Measurements from ENCODE around the gene ANKRD28. TPM values are rescaled to one million over a fixed set of nuclear protein-coding genes. Genes with fewer than 3 reads are reported as not detected.

The ANKRD28 gene
- total and polyA plus RNA-seq, 2 of the 13 experiments (the other 11 are each of a cell fraction or from before 2014, with no cell fraction given): 21.0 to 28.9 TPM

DNA sequence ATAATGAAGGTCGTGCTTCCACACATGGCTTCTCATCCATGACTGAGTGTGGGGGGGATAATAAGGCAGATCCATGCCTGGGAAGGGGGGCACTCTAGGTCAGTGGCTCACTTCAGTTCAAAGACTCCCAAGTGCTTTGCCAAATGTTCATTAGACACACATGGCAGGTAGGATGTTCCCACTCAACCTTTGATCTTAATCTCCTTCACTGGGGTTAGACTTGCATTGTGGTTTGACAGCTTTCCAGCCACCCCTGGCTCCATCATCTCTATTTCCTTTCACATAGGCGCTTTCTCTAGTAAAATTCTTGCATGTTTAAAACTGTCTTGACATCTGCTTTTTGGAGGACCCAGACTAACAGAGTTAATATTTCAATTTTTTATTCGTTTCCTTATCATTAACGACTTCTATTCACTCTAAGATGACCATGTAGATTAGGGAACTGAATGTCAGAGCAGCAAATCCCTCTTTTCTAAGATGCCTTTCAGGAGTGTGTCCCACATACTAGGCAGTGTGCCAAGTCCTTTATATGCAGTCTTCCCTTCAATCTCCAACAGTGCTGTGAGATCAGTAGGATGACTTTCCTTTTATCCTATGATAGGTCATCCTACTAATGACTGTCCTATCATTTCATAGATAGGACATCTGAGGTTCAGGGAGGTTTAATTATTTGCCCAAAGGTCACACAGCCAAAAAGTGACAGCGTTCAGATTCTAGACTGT lies 138.4 kb downstream of the ANKRD28 start:
- Histone ChIP-seq H4K20me1 (ENCODE audit: insufficient read depth, low read length) (no peaks in the 10 kb centered on the region), H3K36me3 (replicated peaks in 1 of 2; ENCODE audit: control insufficient read depth in 1 of 2, insufficient read depth in 2 of 2, low read length in 2 of 2) (no peaks in the 10 kb centered on the region), H3K4me2 (ENCODE audit: low read depth, low read length) (no peak overlapping the region), H3K27me3 (ENCODE audit: control insufficient read depth in 1 of 2, insufficient read depth in 2 of 2, low read length in 2 of 2) (no peaks in the 10 kb centered on the region), H3K9me3 (ENCODE audit: low read length) (peaks cover 12% of the 10 kb centered on the region), H3K4me1 (ENCODE audit: insufficient read depth, low read length) (no peaks in the 10 kb centered on the region), H3K9ac (ENCODE audit: insufficient read depth, low read depth, low read length) (no peak overlapping the region), H3K4me3 (replicated peaks in 1 of 3; ENCODE audit: insufficient read depth in 1 of 3, low read depth in 2 of 3, low read length in 3 of 3) (no peak overlapping the region), H3K27ac (ENCODE audit: extremely low read length, insufficient read depth, low read length) (no peak overlapping the region), H3K79me2 (ENCODE audit: insufficient read depth, low read length) (no peaks in the 10 kb centered on the region), H2AFZ (ENCODE audit: low read length) (no peak overlapping the region)
- intact Hi-C loops (cut with micrococcal nuclease; ENCODE audit: unreplicated experiment) (no loop called here), in situ Hi-C loops (cut with HindIII; ENCODE audit: extremely low pct_ligation_motif_present, low pct_unique_long_range_greater_than_20kb) (no loop called here)
- 41% methylated on average over 5 of the region's 5 CpGs for WGBS (ENCODE audit: low lambda C conversion rate)
- CTCF ChIA-PET (ENCODE audit: low intra/inter-chr PET ratio, low total read pairs): no interaction called here
- TF ChIP-seq, protein P1, sequence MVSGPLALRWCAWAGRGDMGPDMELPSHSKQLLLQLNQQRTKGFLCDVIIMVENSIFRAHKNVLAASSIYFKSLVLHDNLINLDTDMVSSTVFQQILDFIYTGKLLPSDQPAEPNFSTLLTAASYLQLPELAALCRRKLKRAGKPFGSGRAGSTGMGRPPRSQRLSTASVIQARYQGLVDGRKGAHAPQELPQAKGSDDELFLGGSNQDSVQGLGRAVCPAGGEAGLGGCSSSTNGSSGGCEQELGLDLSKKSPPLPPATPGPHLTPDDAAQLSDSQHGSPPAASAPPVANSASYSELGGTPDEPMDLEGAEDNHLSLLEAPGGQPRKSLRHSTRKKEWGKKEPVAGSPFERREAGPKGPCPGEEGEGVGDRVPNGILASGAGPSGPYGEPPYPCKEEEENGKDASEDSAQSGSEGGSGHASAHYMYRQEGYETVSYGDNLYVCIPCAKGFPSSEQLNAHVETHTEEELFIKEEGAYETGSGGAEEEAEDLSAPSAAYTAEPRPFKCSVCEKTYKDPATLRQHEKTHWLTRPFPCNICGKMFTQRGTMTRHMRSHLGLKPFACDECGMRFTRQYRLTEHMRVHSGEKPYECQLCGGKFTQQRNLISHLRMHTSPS (CRISPR knock-in tag; IDR thresholded peaks at IDR 0.05; ENCODE audit: low read depth): no peak
- TF ChIP-seq ZNF614 (CRISPR knock-in tag; IDR thresholded peaks at IDR 0.05; ENCODE audit: borderline replicate concordance) (peak; percentile 87; the same call in 1 of the 2 replicates), ZNF333 (CRISPR knock-in tag; IDR thresholded peaks at IDR 0.05; ENCODE audit: borderline replicate concordance) (no peak)
- TF ChIP-seq, protein P2, sequence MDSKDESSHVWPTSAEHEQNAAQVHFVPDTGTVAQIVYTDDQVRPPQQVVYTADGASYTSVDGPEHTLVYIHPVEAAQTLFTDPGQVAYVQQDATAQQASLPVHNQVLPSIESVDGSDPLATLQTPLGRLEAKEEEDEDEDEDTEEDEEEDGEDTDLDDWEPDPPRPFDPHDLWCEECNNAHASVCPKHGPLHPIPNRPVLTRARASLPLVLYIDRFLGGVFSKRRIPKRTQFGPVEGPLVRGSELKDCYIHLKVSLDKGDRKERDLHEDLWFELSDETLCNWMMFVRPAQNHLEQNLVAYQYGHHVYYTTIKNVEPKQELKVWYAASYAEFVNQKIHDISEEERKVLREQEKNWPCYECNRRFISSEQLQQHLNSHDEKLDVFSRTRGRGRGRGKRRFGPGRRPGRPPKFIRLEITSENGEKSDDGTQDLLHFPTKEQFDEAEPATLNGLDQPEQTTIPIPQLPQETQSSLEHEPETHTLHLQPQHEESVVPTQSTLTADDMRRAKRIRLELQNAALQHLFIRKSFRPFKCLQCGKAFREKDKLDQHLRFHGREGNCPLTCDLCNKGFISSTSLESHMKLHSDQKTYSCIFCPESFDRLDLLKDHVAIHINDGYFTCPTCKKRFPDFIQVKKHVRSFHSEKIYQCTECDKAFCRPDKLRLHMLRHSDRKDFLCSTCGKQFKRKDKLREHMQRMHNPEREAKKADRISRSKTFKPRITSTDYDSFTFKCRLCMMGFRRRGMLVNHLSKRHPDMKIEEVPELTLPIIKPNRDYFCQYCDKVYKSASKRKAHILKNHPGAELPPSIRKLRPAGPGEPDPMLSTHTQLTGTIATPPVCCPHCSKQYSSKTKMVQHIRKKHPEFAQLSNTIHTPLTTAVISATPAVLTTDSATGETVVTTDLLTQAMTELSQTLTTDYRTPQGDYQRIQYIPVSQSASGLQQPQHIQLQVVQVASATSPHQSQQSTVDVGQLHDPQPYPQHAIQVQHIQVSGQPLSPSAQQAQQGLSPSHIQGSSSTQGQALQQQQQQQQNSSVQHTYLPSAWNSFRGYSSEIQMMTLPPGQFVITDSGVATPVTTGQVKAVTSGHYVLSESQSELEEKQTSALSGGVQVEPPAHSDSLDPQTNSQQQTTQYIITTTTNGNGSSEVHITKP (CRISPR knock-in tag; IDR thresholded peaks at IDR 0.05; ENCODE audit: low read depth): no peak
- TF ChIP-seq, protein P3, sequence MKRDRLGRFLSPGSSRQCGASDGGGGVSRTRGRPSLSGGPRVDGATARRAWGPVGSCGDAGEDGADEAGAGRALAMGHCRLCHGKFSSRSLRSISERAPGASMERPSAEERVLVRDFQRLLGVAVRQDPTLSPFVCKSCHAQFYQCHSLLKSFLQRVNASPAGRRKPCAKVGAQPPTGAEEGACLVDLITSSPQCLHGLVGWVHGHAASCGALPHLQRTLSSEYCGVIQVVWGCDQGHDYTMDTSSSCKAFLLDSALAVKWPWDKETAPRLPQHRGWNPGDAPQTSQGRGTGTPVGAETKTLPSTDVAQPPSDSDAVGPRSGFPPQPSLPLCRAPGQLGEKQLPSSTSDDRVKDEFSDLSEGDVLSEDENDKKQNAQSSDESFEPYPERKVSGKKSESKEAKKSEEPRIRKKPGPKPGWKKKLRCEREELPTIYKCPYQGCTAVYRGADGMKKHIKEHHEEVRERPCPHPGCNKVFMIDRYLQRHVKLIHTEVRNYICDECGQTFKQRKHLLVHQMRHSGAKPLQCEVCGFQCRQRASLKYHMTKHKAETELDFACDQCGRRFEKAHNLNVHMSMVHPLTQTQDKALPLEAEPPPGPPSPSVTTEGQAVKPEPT (CRISPR knock-in tag; IDR thresholded peaks at IDR 0.05; ENCODE audit: low read depth): no peak
- 0 out of 3 replicates have a peak, but pooled peaks have one; percentile 16 for ATAC-seq
- no peak for DNase-seq (ENCODE audit: low spot score)
- no TSS peak for BruUV-seq (replicated peaks)
- no peak for FAIRE-seq
- POLR2A ChIA-PET: interaction anchor here (0.8 kb wide), 1 partner anchor 58 kb away, joined by 3 read pairs; the partner anchor contains the start of gene BTD

All from HepG2 (cell line).